Mucosa of rectum (tissue), 2 donors: Measurements from ENCODE around the gene EEIG1.

Experiments
- H3K27ac ChIP-seq, 2 donors: one replicate each; pipeline ENCODE4 v1.7.0; 2013; ENCODE audit warnings: inconsistent platforms in 2 of 2, low read depth in 2 of 2, low read length in 2 of 2
- H3K27me3 ChIP-seq, 2 donors: one replicate each; pipeline ENCODE4 v1.7.0; 2013; ENCODE audit warnings: low read length in 2 of 2; ENCODE audit not compliant: control insufficient read depth in 2 of 2, insufficient read depth in 2 of 2
- H3K36me3 ChIP-seq, 2 donors: one replicate each; pipeline ENCODE4 v1.7.0; 2013; ENCODE audit warnings: low read length in 2 of 2; ENCODE audit not compliant: control insufficient read depth in 2 of 2, insufficient read depth in 2 of 2
- H3K4me1 ChIP-seq, 2 donors: one replicate each; pipeline ENCODE4 v1.7.0; 2013; ENCODE audit warnings: low read length in 2 of 2, mild to moderate bottlenecking in 1 of 2; ENCODE audit not compliant: control insufficient read depth in 2 of 2, insufficient read depth in 2 of 2
- H3K4me3 ChIP-seq, 2 donors: one replicate each; pipeline ENCODE4 v1.7.0; 2013; ENCODE audit warnings: low read length in 2 of 2
- H3K9ac ChIP-seq, 2 donors: one replicate each; pipeline ENCODE4 v1.7.0; 2013; ENCODE audit warnings: low read length in 2 of 2, low read depth in 1 of 2, mild to moderate bottlenecking in 1 of 2
- H3K9me3 ChIP-seq, 2 donors: one replicate each; pipeline ENCODE4 v1.7.0; 2013; ENCODE audit warnings: low read length in 2 of 2; ENCODE audit not compliant: control insufficient read depth in 2 of 2
- donor health status: healthy.
- donor health status: Normal muscosa, but diverticular disease.

Gene EEIG1

GRCh38 chr9:128001151-128001778, 20.5 kb upstream of the EEIG1 start:
- H3K9me3 ChIP-seq, result no peaks in the 10 kb centered on the region
- H3K9ac ChIP-seq, result no peak overlapping the region
- no peak overlapping the region for H3K27ac ChIP-seq
- H3K27me3 ChIP-seq, result no peaks in the 10 kb centered on the region
- peaks cover 0 to 3% of the 10 kb centered on the region in 2 donors for H3K4me1 ChIP-seq
- H3K4me3 ChIP-seq, result no peak overlapping the region
- no peaks in the 10 kb centered on the region for H3K36me3 ChIP-seq

GRCh38 chr9:127999461-127999860, 18.7 kb upstream of the EEIG1 start:
- Histone ChIP-seq H3K9ac (no peak overlapping the region), H3K4me3 (no peak overlapping the region), H3K36me3 (no peaks in the 10 kb centered on the region), H3K27me3 (no peaks in the 10 kb centered on the region), H3K27ac (no peak overlapping the region), H3K4me1 (no peaks in the 10 kb centered on the region), H3K9me3 (no peaks in the 10 kb centered on the region)

- H3K9ac ChIP-seq, result no peak overlapping the region
- peaks cover 7 to 25% of the 10 kb centered on the region in 2 donors for H3K4me1 ChIP-seq
- no peaks in the 10 kb centered on the region for H3K9me3 ChIP-seq
- H3K27ac ChIP-seq, result no peak overlapping the region
- no peaks in the 10 kb centered on the region for H3K27me3 ChIP-seq
- H3K36me3 ChIP-seq, result no peaks in the 10 kb centered on the region
- no peak overlapping the region for H3K4me3 ChIP-seq
Observed at GRCh38 chr9:127993721-127994120, 12.9 kb upstream of the EEIG1 start.

- Histone ChIP-seq H3K27me3 (no peaks in the 10 kb centered on the region), H3K9me3 (no peaks in the 10 kb centered on the region), H3K9ac (no peak overlapping the region), H3K27ac (peak overlapping the region; percentile 7 to 91), H3K36me3 (no peaks in the 10 kb centered on the region), H3K4me3 (no peak overlapping the region), H3K4me1 (peaks cover 7 to 28% of the 10 kb centered on the region in 2 donors)
Observed at GRCh38 chr9:127991757-127992274, 11.0 kb upstream of the EEIG1 start.

- Histone ChIP-seq H3K9ac (peak overlapping the region; percentile 26 to 48), H3K36me3 (no peaks in the 10 kb centered on the region), H3K27ac (peak overlapping the region; percentile 88 to 91), H3K4me1 (peaks cover 7 to 28% of the 10 kb centered on the region in 2 donors), H3K9me3 (no peaks in the 10 kb centered on the region), H3K27me3 (no peaks in the 10 kb centered on the region), H3K4me3 (peak overlapping the region; percentile 8 to 37)
Observed at GRCh38 chr9:127991017-127991756, 10.4 kb upstream of the EEIG1 start.

- H3K27me3 ChIP-seq, result no peaks in the 10 kb centered on the region
- H3K36me3 ChIP-seq, result no peaks in the 10 kb centered on the region
- peak overlapping the region; percentile 88 to 91 for H3K27ac ChIP-seq
- H3K4me1 ChIP-seq, result peaks cover 7 to 28% of the 10 kb centered on the region in 2 donors
- peak overlapping the region; percentile 8 to 37 for H3K4me3 ChIP-seq
- peak overlapping the region; percentile 26 to 48 for H3K9ac ChIP-seq
- no peaks in the 10 kb centered on the region for H3K9me3 ChIP-seq
Observed at GRCh38 chr9:127990554-127990953, 9.8 kb upstream of the EEIG1 start.

GRCh38 chr9:127989094-127989493, 8.3 kb upstream of the EEIG1 start:
- Histone ChIP-seq H3K27ac (peak overlapping the region; percentile 66 to 68), H3K36me3 (no peaks in the 10 kb centered on the region), H3K4me3 (no peak overlapping the region), H3K27me3 (no peaks in the 10 kb centered on the region), H3K9ac (peak overlapping the region in 1 of 2 donors; percentile 1), H3K9me3 (no peaks in the 10 kb centered on the region), H3K4me1 (peaks cover 7 to 28% of the 10 kb centered on the region in 2 donors)

- no peaks in the 10 kb centered on the region for H3K9me3 ChIP-seq
- no peaks in the 10 kb centered on the region for H3K36me3 ChIP-seq
- H3K4me1 ChIP-seq, result peaks cover 9 to 28% of the 10 kb centered on the region in 2 donors
- no peaks in the 10 kb centered on the region for H3K27me3 ChIP-seq
- no peak overlapping the region for H3K27ac ChIP-seq
- no peak overlapping the region for H3K9ac ChIP-seq
- H3K4me3 ChIP-seq, result no peak overlapping the region
Observed at GRCh38 chr9:127987103-127987614, 6.4 kb upstream of the EEIG1 start.

GRCh38 chr9:127985011-127985410, 4.2 kb upstream of the EEIG1 start:
- Histone ChIP-seq H3K4me1 (peaks cover 14 to 22% of the 10 kb centered on the region in 2 donors), H3K9me3 (no peaks in the 10 kb centered on the region), H3K9ac (no peak overlapping the region), H3K27ac (no peak overlapping the region), H3K4me3 (no peak overlapping the region), H3K27me3 (no peaks in the 10 kb centered on the region), H3K36me3 (no peaks in the 10 kb centered on the region)

GRCh38 chr9:127983847-127984289, 3.1 kb upstream of the EEIG1 start:
- Histone ChIP-seq H3K4me1 (peaks cover 17 to 23% of the 10 kb centered on the region in 2 donors), H3K36me3 (no peaks in the 10 kb centered on the region), H3K27me3 (no peaks in the 10 kb centered on the region), H3K27ac (peak overlapping the region; percentile 13 to 53), H3K9ac (no peak overlapping the region), H3K9me3 (no peaks in the 10 kb centered on the region), H3K4me3 (no peak overlapping the region)
